ENCODE measurements around the gene EHMT1.

EHMT1 gene

DNA sequence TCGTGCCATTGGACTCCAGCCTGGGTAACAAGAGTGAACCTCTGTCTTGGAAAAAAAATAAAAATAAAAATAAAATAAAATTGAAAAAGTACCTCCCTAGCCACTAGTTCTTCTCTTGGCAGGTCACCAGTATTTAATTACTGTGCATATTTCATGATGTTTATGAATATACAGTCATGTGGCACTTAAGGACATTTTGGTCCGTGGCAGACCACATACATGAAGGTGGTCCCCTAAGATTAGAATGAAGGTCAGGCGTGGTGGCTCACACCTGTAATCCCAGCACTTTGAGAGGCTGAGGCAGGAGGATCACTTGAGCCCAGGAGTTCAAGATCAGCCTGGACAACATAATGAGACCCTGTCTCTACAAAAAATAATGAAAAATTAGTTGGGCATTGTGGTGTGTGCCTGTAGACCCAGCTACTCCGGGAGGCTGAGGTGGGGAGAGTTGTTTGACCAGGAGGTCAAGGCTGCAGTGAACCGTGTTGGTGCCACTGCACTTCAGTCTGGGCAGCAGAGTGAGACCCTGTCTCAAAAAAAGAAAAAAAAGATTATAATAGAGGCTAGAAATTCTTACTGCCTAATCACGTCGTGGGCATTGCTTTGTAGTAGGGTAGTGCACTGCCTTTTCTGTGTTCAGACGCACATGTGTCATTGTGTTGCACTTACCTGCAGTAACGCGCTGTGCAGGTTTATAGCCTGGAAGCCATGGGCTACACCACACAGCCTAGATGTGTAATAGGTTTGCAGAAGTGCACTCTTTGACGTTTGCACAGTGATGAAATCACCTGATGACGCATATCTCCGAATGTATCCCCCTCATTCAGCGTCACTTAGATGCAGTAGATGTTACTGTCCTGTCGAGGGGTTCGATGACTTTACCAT is 12.8 kb downstream of the EHMT1 start:
- Histone ChIP-seq H3K27me3 (ENCODE audit: insufficient read depth, low read length) (no peaks in the 10 kb centered on the region), H3K36me3 (ENCODE audit: insufficient read depth, low read length) (no peaks in the 10 kb centered on the region), H3K27ac (ENCODE audit: low read depth, low read length) (no peak overlapping the region), H3K79me2 (ENCODE audit: control insufficient read depth, insufficient read depth, low read length, unreplicated experiment) (peaks cover 77% of the 10 kb centered on the region), H3K4me3 (ENCODE audit: low read depth, low read length) (no peak overlapping the region), H3K4me1 (ENCODE audit: control insufficient read depth, insufficient read depth, low read length, unreplicated experiment) (peaks cover 11% of the 10 kb centered on the region), H2AFZ (ENCODE audit: low read length, unreplicated experiment) (no peak overlapping the region)

DNA sequence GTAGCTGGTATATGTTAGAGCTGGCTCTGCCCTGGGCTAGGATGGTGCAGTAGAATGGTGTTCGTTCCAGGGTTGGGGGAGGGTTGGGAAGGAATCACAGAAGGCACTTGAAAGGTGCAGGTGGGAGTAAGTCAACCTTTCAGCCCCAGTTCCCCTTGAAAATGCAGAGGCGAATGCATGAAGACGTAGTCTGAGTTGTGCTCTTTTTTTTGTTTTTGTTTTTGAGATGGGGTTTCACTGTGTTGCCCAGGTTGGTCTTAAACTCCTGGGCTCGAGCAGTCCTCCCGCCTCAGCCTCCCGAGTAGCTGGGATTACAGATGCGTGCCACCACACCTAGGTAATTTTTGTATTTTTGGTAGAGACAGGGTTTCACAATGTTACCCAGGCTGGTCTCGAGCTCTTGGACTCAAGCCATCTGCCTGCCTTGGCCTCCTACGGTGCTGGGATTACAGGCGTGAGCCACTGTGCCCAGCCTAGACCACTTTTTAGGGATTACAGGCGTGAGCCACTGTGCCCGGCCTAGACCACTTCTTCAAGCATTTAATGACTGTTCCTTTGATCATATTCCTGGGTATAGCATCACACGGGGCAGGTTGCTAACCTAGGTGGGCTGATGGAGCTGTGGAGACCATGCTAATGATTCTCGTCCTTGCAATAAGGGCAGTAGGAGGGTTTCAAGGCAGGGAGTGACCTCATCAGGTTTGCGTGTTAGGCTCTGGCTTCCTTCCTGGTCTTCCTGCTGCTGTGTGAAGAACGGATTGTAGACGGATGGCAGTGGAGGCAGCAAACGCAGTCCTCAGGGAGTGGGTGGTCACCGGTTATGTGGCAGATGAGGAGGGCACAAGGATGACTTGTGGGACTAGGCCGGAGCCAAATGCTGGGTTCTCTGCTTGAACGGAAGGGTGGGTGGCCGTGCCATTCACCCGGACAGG is 13.7 kb downstream of the EHMT1 start:
- H2AFZ ChIP-seq (ENCODE audit: low read length, unreplicated experiment) = no peak overlapping the region
- H3K27ac ChIP-seq (ENCODE audit: low read depth, low read length) = no peak overlapping the region

DNA sequence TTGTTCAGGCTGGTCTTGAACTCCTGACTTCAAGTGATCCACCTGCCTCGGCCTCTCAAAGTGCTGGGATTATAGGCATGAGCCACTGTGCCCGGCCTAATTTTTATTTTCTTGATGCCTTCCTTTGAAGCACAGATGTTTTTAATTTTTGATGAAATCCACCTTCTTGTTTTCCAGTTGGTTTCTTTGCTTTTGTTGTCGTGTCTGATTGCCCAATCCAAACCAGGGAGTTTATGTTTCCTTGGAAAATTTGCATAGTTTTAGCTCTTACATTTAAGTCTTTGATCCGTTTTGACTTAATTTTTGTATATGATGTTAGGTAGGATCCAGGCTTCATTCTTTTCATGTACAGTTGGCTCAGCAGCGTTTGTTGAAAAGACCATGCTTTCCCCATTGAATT is 15.2 kb downstream of the EHMT1 start:
- Histone ChIP-seq H3K27ac (ENCODE audit: low read depth, low read length) (no peak overlapping the region), H3K4me3 (ENCODE audit: low read depth, low read length) (no peak overlapping the region), H2AFZ (ENCODE audit: low read length, unreplicated experiment) (no peak overlapping the region), H3K79me2 (ENCODE audit: control insufficient read depth, insufficient read depth, low read length, unreplicated experiment) (peaks cover 73% of the 10 kb centered on the region), H3K36me3 (ENCODE audit: insufficient read depth, low read length) (no peaks in the 10 kb centered on the region), H3K27me3 (ENCODE audit: insufficient read depth, low read length) (no peaks in the 10 kb centered on the region), H3K4me1 (ENCODE audit: control insufficient read depth, insufficient read depth, low read length, unreplicated experiment) (peaks cover 16% of the 10 kb centered on the region)

More for the DNA sequence above, 13.7 kb downstream of the EHMT1 start:
- Histone ChIP-seq H3K4me3 (ENCODE audit: low read depth, low read length) (no peak overlapping the region), H3K36me3 (ENCODE audit: insufficient read depth, low read length) (no peaks in the 10 kb centered on the region), H3K27me3 (ENCODE audit: insufficient read depth, low read length) (no peaks in the 10 kb centered on the region), H3K79me2 (ENCODE audit: control insufficient read depth, insufficient read depth, low read length, unreplicated experiment) (peaks cover 71% of the 10 kb centered on the region), H3K4me1 (ENCODE audit: control insufficient read depth, insufficient read depth, low read length, unreplicated experiment) (peaks cover 11% of the 10 kb centered on the region)

DNA sequence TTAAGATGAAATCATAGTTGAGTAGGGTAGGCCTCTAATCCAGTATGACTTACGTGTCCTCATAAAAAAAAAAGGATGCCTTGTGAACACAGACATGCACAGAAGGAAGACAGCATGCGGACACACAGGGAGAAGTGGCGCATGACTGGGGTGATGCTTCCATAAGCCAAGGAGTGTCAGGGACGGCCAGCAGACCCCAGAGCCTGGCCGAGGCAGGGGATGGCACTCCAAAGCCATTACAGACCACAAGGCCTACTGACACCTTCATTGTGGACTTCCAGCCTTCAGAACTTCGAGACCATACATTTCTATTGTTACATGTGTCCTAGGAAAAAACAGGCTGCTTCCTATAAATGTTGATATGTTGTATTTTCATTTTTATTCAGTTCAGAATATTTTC is 19.9 kb downstream of the EHMT1 start:
- H2AFZ ChIP-seq (ENCODE audit: low read length, unreplicated experiment) = no peak overlapping the region
- H3K79me2 ChIP-seq (ENCODE audit: control insufficient read depth, insufficient read depth, low read length, unreplicated experiment) = peaks cover 73% of the 10 kb centered on the region
- H3K27ac ChIP-seq (ENCODE audit: low read depth, low read length) = peak overlapping the region; percentile 47

DNA sequence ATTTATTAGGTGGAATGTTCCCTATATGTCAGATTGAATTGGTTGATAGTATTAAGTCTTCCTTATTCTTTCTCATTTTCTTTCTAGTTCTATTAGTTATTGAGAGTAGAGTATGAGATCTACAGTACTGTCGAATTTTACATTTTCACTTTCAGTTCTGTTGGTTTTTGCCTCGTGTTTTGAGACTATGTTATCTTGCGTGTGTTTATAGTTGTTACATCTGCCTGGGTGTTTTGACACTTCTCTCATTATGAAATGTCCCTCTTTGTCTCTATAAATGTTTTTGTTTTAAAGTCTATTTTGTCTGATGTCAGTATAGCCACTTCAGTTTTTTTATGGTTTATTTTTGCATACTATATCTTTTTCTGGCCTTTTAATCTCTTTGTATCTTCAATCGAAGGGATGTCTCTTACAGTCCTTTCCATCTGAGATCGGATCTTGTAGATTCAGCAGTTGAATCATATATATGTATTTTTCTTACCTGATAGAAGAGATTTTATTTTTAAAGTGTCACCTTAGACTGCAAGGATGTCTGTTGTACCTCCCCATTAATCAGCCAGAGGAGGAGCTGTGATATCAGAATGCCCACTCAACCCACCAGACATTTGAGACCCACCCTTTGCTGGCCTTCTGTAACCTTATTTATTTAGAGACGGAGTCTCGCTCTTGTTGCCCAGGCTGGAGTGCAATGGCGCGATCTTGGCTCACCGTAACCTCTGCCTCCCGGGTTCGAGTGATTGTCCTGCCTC is 20.7 kb downstream of the EHMT1 start:
- Histone ChIP-seq H3K27me3 (ENCODE audit: insufficient read depth, low read length) (no peaks in the 10 kb centered on the region), H3K4me1 (ENCODE audit: control insufficient read depth, insufficient read depth, low read length, unreplicated experiment) (peaks cover 5% of the 10 kb centered on the region), H2AFZ (ENCODE audit: low read length, unreplicated experiment) (peak overlapping the region; percentile 7), H3K27ac (ENCODE audit: low read depth, low read length) (peak overlapping the region; percentile 47), H3K4me3 (ENCODE audit: low read depth, low read length) (peak overlapping the region; percentile 70), H3K79me2 (ENCODE audit: control insufficient read depth, insufficient read depth, low read length, unreplicated experiment) (peaks cover 74% of the 10 kb centered on the region), H3K36me3 (ENCODE audit: insufficient read depth, low read length) (no peaks in the 10 kb centered on the region)

More for the DNA sequence above, 19.9 kb downstream of the EHMT1 start:
- Histone ChIP-seq H3K4me3 (ENCODE audit: low read depth, low read length) (peak overlapping the region; percentile 70), H3K36me3 (ENCODE audit: insufficient read depth, low read length) (no peaks in the 10 kb centered on the region), H3K27me3 (ENCODE audit: insufficient read depth, low read length) (no peaks in the 10 kb centered on the region), H3K4me1 (ENCODE audit: control insufficient read depth, insufficient read depth, low read length, unreplicated experiment) (peaks cover 5% of the 10 kb centered on the region)

DNA sequence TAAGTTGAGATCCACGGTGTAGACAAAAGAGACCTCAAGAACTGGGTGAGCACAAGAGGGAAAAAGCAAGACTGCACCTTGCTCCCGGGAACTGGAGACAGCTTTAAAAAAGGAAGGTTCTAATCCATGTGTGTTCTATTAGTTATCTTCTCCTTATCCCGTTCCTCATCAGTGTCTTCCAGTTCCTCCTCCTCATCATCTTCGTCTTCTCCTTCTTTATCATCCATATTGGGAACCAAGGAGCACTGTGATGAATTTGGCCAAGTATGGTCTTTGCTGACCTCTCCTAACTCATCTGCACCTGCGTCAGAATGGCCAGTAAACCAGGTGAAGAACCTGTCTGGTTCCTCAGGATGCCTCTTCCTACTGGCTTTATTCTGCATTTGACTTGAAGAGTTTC is 22.1 kb downstream of the EHMT1 start:
- Histone ChIP-seq H3K79me2 (ENCODE audit: control insufficient read depth, insufficient read depth, low read length, unreplicated experiment) (peaks cover 83% of the 10 kb centered on the region), H3K36me3 (ENCODE audit: insufficient read depth, low read length) (no peaks in the 10 kb centered on the region), H3K27ac (ENCODE audit: low read depth, low read length) (no peak overlapping the region), H2AFZ (ENCODE audit: low read length, unreplicated experiment) (no peak overlapping the region), H3K4me1 (ENCODE audit: control insufficient read depth, insufficient read depth, low read length, unreplicated experiment) (peaks cover 5% of the 10 kb centered on the region), H3K4me3 (ENCODE audit: low read depth, low read length) (no peak overlapping the region), H3K27me3 (ENCODE audit: insufficient read depth, low read length) (no peaks in the 10 kb centered on the region)

DNA sequence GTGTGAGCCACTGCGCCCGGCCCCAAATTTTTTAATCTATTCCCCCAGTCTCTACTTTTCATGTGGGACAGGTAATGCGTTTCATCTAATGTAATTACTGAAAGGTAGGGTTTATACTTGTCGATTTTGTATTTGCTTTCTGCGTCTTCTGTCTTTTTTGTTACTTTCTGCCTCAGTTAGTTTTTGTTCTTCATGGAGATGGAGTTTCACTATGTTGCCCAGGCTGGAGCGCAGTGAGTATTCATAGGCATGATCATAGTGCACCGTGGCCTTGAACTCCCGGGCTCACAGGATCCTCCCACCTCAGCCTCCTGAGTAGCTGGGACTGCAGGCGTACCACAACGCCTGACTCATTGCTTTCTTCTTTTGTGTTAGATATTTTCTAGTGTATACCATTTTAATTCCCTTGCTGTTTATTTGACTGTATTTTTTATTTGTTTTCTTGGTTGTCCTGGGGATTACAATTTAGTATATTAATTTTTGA is 23.4 kb downstream of the EHMT1 start:
- Histone ChIP-seq H3K79me2 (ENCODE audit: control insufficient read depth, insufficient read depth, low read length, unreplicated experiment) (peaks cover 89% of the 10 kb centered on the region), H3K4me3 (ENCODE audit: low read depth, low read length) (no peak overlapping the region), H3K4me1 (ENCODE audit: control insufficient read depth, insufficient read depth, low read length, unreplicated experiment) (peaks cover 5% of the 10 kb centered on the region), H3K27me3 (ENCODE audit: insufficient read depth, low read length) (no peaks in the 10 kb centered on the region), H3K27ac (ENCODE audit: low read depth, low read length) (no peak overlapping the region), H3K36me3 (ENCODE audit: insufficient read depth, low read length) (no peaks in the 10 kb centered on the region), H2AFZ (ENCODE audit: low read length, unreplicated experiment) (no peak overlapping the region)

DNA sequence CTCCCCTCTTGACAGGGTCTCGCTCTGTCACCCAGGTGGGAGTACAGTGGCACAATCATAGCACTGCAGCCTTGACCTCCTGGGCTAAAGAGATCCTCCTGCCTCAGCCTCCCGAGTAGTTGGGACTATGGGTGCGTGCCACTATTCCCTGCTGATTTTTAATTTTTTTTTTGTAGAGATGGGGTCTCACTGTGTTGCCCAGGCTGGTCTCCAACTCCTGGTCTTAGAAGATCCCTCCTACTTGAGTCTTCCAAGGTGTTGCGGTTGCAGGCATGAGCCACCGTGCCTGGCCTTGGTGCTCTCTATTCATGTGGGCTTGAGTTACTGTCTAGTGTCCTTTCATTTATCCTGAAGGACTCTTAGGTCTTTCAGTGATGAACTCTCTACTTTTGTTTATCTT is 24.1 kb downstream of the EHMT1 start:
- H3K36me3 ChIP-seq (ENCODE audit: insufficient read depth, low read length) = no peaks in the 10 kb centered on the region
- no peak overlapping the region for H2AFZ ChIP-seq (ENCODE audit: low read length, unreplicated experiment)
- H3K4me1 ChIP-seq (ENCODE audit: control insufficient read depth, insufficient read depth, low read length, unreplicated experiment) = peaks cover 5% of the 10 kb centered on the region
- peaks cover 87% of the 10 kb centered on the region for H3K79me2 ChIP-seq (ENCODE audit: control insufficient read depth, insufficient read depth, low read length, unreplicated experiment)
- no peak overlapping the region for H3K4me3 ChIP-seq (ENCODE audit: low read depth, low read length)
- H3K27me3 ChIP-seq (ENCODE audit: insufficient read depth, low read length) = no peaks in the 10 kb centered on the region
- no peak overlapping the region for H3K27ac ChIP-seq (ENCODE audit: low read depth, low read length)

DNA sequence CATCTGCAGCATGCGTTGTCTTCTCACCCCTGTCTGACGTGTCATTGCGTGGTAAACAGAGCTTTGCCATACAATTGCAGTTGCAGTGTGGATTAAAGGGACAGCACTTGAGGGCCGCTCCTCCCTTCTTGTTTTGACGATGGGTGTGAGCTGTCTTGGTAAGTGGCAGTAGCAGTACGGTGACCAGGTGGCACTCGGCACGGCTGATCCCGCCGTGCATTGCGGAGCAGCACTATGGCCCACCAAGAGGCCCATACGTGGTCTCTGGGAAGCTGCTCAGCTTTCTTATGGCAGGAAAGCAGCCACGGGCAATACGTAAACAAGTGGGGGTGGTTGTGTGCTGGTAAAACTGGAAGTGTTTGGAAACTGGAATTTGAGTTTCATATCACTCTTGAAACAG is 25.1 kb downstream of the EHMT1 start:
- H3K27me3 ChIP-seq (ENCODE audit: insufficient read depth, low read length) = no peaks in the 10 kb centered on the region
- H3K4me3 ChIP-seq (ENCODE audit: low read depth, low read length) = no peak overlapping the region
- H2AFZ ChIP-seq (ENCODE audit: low read length, unreplicated experiment) = no peak overlapping the region
- no peaks in the 10 kb centered on the region for H3K4me1 ChIP-seq (ENCODE audit: control insufficient read depth, insufficient read depth, low read length, unreplicated experiment)
- H3K36me3 ChIP-seq (ENCODE audit: insufficient read depth, low read length) = no peaks in the 10 kb centered on the region
- no peak overlapping the region for H3K27ac ChIP-seq (ENCODE audit: low read depth, low read length)
- H3K79me2 ChIP-seq (ENCODE audit: control insufficient read depth, insufficient read depth, low read length, unreplicated experiment) = peaks cover 87% of the 10 kb centered on the region

DNA sequence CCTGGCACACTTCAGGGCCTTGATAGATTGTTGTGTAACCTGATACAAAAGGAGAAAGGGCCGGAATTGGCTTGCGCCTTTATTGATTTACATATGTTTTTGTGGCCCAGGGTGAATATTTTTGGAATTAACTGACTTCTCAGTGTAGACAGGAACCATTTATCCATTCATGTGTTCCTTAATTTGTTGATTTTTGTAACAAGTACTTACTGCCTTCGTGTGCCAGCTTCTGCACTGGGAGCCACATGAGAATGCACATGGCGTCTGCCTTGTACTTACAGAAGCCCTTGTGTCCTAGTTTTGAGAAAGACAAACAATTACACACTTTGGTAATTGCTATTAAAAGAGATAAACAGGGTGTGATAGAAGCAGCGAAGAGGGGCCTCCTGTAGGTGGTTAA is 26.4 kb downstream of the EHMT1 start:
- no peaks in the 10 kb centered on the region for H3K4me1 ChIP-seq (ENCODE audit: control insufficient read depth, insufficient read depth, low read length, unreplicated experiment)
- H3K36me3 ChIP-seq (ENCODE audit: insufficient read depth, low read length) = no peaks in the 10 kb centered on the region
- H3K27ac ChIP-seq (ENCODE audit: low read depth, low read length) = no peak overlapping the region
- H3K4me3 ChIP-seq (ENCODE audit: low read depth, low read length) = no peak overlapping the region
- peaks cover 86% of the 10 kb centered on the region for H3K79me2 ChIP-seq (ENCODE audit: control insufficient read depth, insufficient read depth, low read length, unreplicated experiment)
- H2AFZ ChIP-seq (ENCODE audit: low read length, unreplicated experiment) = no peak overlapping the region
- H3K27me3 ChIP-seq (ENCODE audit: insufficient read depth, low read length) = no peaks in the 10 kb centered on the region
